SK-N-SH (cell line): ENCODE measurements around the gene TKT. TPM values are rescaled to one million over a fixed set of nuclear protein-coding genes. Genes with fewer than 3 reads are reported as not detected.

Source experiments
- CTCF ChIA-PET: fragments of 300-600, 350-600 bp; formaldehyde crosslinking; extraction: SDS; loops from one replicate; lab custom pipeline; 2021; lab: Yijun Ruan, JAX
- POLR2A ChIA-PET: fragments of 350-600 bp; sonication (Branson Sonifier 250); formaldehyde crosslinking; extraction: SDS; loops from one replicate; lab custom pipeline; 2020; ENCODE audit warnings: antibody characterized with exemption, inconsistent platforms; lab: Yijun Ruan, JAX
- DNase-seq: peaks from one replicate; pipeline ENCODE4 v3.0.0; 2012
- H2AFZ ChIP-seq: fragments of 200-600 bp; sonication (generic); 2 replicates; pipeline ENCODE4 v1.8.1; 2016; ENCODE audit warnings: antibody characterized with exemption, mild to moderate bottlenecking, low read depth
- H3F3A ChIP-seq: fragments of 200-600 bp; sonication (generic); replicated peaks from 2 replicates; pipeline ENCODE3; 2016; ENCODE audit warnings: antibody characterized with exemption, mild to moderate bottlenecking; ENCODE audit not compliant: insufficient read depth
- H3K27ac ChIP-seq, 2 experiments: fragments of 200-500 bp in 1 of 2; fragments of 200-600 bp in 1 of 2; sonication (Bioruptor generic) in 1 of 2; sonication (generic), shearing (Covaris generic) in 1 of 2; 2 replicates each; pipeline versions ENCODE4 v1.5.1 to v1.6.1; 2014 to 2016; ENCODE audit warnings: low read depth in 2 of 2, inconsistent platforms in 1 of 2, low read length in 1 of 2, mild to moderate bottlenecking in 1 of 2, mixed read lengths in 1 of 2
- H3K27me3 ChIP-seq: fragments of 200-600 bp; sonication (generic), shearing (Covaris generic); 2 replicates; pipeline ENCODE4 v1.6.1; 2016; ENCODE audit warnings: mixed run types; ENCODE audit not compliant: insufficient read depth
- H3K36me3 ChIP-seq, 2 experiments: fragments of 200-500 bp in 1 of 2; fragments of 200-600 bp in 1 of 2; sonication (Bioruptor generic) in 1 of 2; sonication (generic) in 1 of 2; replicated peaks in 1 of 2; 2 replicates each; pipeline versions ENCODE3 to v1.5.1; 2014 to 2016; ENCODE audit warnings: low read length in 1 of 2, mild to moderate bottlenecking in 1 of 2; ENCODE audit not compliant: insufficient read depth in 2 of 2, control insufficient read depth in 1 of 2
- H3K4me1 ChIP-seq, 2 experiments: fragments of 200-500 bp in 1 of 2; fragments of 200-600 bp in 1 of 2; sonication (Bioruptor generic) in 1 of 2; sonication (generic), shearing (Covaris generic) in 1 of 2; 2 replicates each; pipeline versions ENCODE4 v1.5.1 to v1.6.1; 2014 to 2016; ENCODE audit warnings: low read depth in 1 of 2, low read length in 1 of 2, mixed run types in 1 of 2; ENCODE audit not compliant: insufficient read depth in 2 of 2, control insufficient read depth in 1 of 2
- H3K4me2 ChIP-seq: fragments of 200-600 bp; sonication (generic), shearing (Covaris generic); 2 replicates; pipeline ENCODE4 v1.6.1; 2017; ENCODE audit warnings: mixed run types
- H3K4me3 ChIP-seq, 2 experiments: fragments of 200-500 bp in 1 of 2; fragments of 200-600 bp in 1 of 2; sonication (Bioruptor generic) in 1 of 2; sonication (generic), shearing (Covaris generic) in 1 of 2; 2 replicates each; pipeline versions ENCODE4 v1.5.1 to v1.8.1; 2014 to 2016; ENCODE audit warnings: low read depth in 2 of 2, inconsistent platforms in 1 of 2, low read length in 1 of 2, mild to moderate bottlenecking in 1 of 2, mixed read lengths in 1 of 2, moderate library complexity in 1 of 2
- H3K79me2 ChIP-seq: fragments of 200-600 bp; sonication (generic); 2 replicates; pipeline ENCODE4 v1.8.1; 2017; ENCODE audit warnings: mild to moderate bottlenecking; ENCODE audit not compliant: insufficient read depth
- H3K9ac ChIP-seq: fragments of 200-600 bp; sonication (generic); 2 replicates; pipeline ENCODE4 v1.6.1; 2017; ENCODE audit warnings: mixed run types
- H3K9me2 ChIP-seq: fragments of 200-600 bp; sonication (generic); 2 replicates; pipeline ENCODE4 v1.6.1; 2017; ENCODE audit warnings: mixed run types
- H3K9me3 ChIP-seq: fragments of 200-600 bp; sonication (generic); 2 replicates; pipeline ENCODE4 v1.6.1; 2017; ENCODE audit warnings: mixed run types, mild to moderate bottlenecking, moderate library complexity
- H4K20me1 ChIP-seq: fragments of 200-600 bp; sonication (generic); 2 replicates; pipeline ENCODE4 v1.6.1; 2017; ENCODE audit warnings: mild to moderate bottlenecking, mixed run types; ENCODE audit not compliant: insufficient read depth
- EZH2phosphoT487 ChIP-seq: fragments of 200-600 bp; sonication (generic); IDR thresholded peaks from 2 replicates; pipeline ENCODE4 v1.6.1; 2017; ENCODE audit warnings: low read depth, mixed run types, mild to moderate bottlenecking, antibody characterized with exemption, moderate library complexity, borderline replicate concordance
- FOXJ3 ChIP-seq: sonication (generic); formaldehyde crosslinking; IDR thresholded peaks from 2 replicates; pipeline ENCODE4 v1.5.1; 2020; ENCODE audit warnings: mild to moderate bottlenecking, missing genetic modification reagents
- FOXM1 ChIP-seq: IDR thresholded peaks from 2 replicates; pipeline ENCODE4 v1.4.0; 2012; ENCODE audit warnings: low read depth, mild to moderate bottlenecking
- GABPA ChIP-seq: IDR thresholded peaks from 2 replicates; pipeline ENCODE4 v1.4.0; 2012; ENCODE audit warnings: low read depth, mild to moderate bottlenecking
- GATA2 ChIP-seq: sonication (generic); formaldehyde crosslinking; IDR thresholded peaks from 2 replicates; pipeline ENCODE4 v1.5.0; 2020; ENCODE audit warnings: mild to moderate bottlenecking, missing genetic modification reagents
- IRF3 ChIP-seq: fragments of 150-350 bp; IDR thresholded peaks from 2 replicates; pipeline ENCODE4 v1.6.1; 2016; ENCODE audit warnings: mild to moderate bottlenecking, low read depth, low read length
- JUND ChIP-seq: IDR thresholded peaks from 2 replicates; pipeline ENCODE4 v1.4.0; 2012
- MAX ChIP-seq: IDR thresholded peaks from 2 replicates; pipeline ENCODE4 v1.4.0; 2012; ENCODE audit warnings: low read depth
- NFIC ChIP-seq: IDR thresholded peaks from 2 replicates; pipeline ENCODE4 v1.4.0; 2012; ENCODE audit warnings: borderline replicate concordance
- PBX3 ChIP-seq: IDR thresholded peaks from 2 replicates; pipeline ENCODE4; 2012
- RCOR1 ChIP-seq: fragments of 150-350 bp; IDR thresholded peaks from 2 replicates; pipeline ENCODE4 v1.6.1; 2017; ENCODE audit warnings: antibody characterized with exemption, low read length
- REST ChIP-seq: IDR thresholded peaks from 2 replicates; pipeline ENCODE4 v1.6.1; 2012; ENCODE audit warnings: mild to moderate bottlenecking, low read depth, low read length, moderate library complexity
- USF2 ChIP-seq: fragments of 150-350 bp; IDR thresholded peaks from 2 replicates; pipeline ENCODE4 v1.6.1; 2017; ENCODE audit warnings: antibody characterized with exemption, low read length, low read depth, borderline replicate concordance
- YY1 ChIP-seq: IDR thresholded peaks from 2 replicates; pipeline ENCODE4 v1.4.0; 2012; ENCODE audit warnings: low read depth, mild to moderate bottlenecking
- ZBTB33 ChIP-seq: IDR thresholded peaks from 2 replicates; pipeline ENCODE4 v1.4.0; 2012; ENCODE audit warnings: low read depth, borderline replicate concordance
- whole genome bisulfite sequencing: methylation state at CpG from one replicate; pipeline ENCODE4 v1.1.6; 2017; ENCODE audit warnings: low lambda C conversion rate; 5-methylcytosine and 5-hydroxymethylcytosine counted together
- polyA plus RNA-seq, 3 experiments: library from polyadenylated mRNA; depleted of rRNA; stranded (reverse); fragments of >200 nt; gene quantifications; 2 replicates each; pipeline ENCODE4 v1.2.3, GENCODE V29; 2012

TKT gene
- polyA plus RNA-seq, 1 of the 3 experiments (the other 2 are of a cell fraction), result 144 TPM

- Histone ChIP-seq H3K27me3 (no peaks in the 10 kb centered on the region), H2AFZ (no peak overlapping the region)
- TF ChIP-seq NFIC (no peak), YY1 (no peak)
- TF ChIP-seq, all 33 proteins: peak for 0
- Histone ChIP-seq H3K9ac (no peak overlapping the region), H3K36me3 (no peaks in the 10 kb centered on the region), H3K9me3 (no peaks in the 10 kb centered on the region), H3K4me2 (no peak overlapping the region), H3F3A (no peaks in the 10 kb centered on the region), H3K4me1 (peaks cover 0 to 1% of the 10 kb centered on the region in 2 experiments; a peak in 1 of 4 replicates), H4K20me1 (no peaks in the 10 kb centered on the region), H3K9me2 (no peaks in the 10 kb centered on the region), H3K27ac (no peak overlapping the region), H3K79me2 (no peaks in the 10 kb centered on the region), H3K4me3 (no peak overlapping the region)
- POLR2A ChIA-PET, result interaction anchor here (0.6 kb wide), 1 partner anchor 41 kb away, joined by 3 read pairs; no protein-coding TSS in a partner anchor
- CTCF ChIA-PET, result interaction anchor here (0.6 to 5.2 kb wide), 3 partner anchors 55 to 78 kb away, joined by 3 to 25 read pairs (median 4); no protein-coding TSS in a partner anchor
- no peak for DNase-seq
- 87% methylated on average over 3 of the region's 3 CpGs for WGBS
Observed at GRCh38 chr3:53189276-53189675, 66.5 kb downstream of the TKT start.

- CTCF ChIA-PET, result interaction anchor here (1.1 to 5.2 kb wide), 3 partner anchors 7 to 74 kb away, joined by 4 to 25 read pairs (median 10); no protein-coding TSS in a partner anchor
- DNase-seq, result no peak
- Histone ChIP-seq H3K27me3 (no peaks in the 10 kb centered on the region), H3K36me3 (no peaks in the 10 kb centered on the region), H3K9me3 (no peaks in the 10 kb centered on the region), H2AFZ (no peak overlapping the region), H3K27ac (no peak overlapping the region), H3F3A (no peaks in the 10 kb centered on the region), H3K9me2 (no peaks in the 10 kb centered on the region), H4K20me1 (no peaks in the 10 kb centered on the region), H3K79me2 (no peaks in the 10 kb centered on the region), H3K4me2 (no peak overlapping the region), H3K4me1 (no peaks in the 10 kb centered on the region)
- POLR2A ChIA-PET, result interaction anchor here (0.6 kb wide), 1 partner anchor 42 kb away, joined by 3 read pairs; no protein-coding TSS in a partner anchor
- TF ChIP-seq FOXM1, result no peak
- no peak for TF ChIP-seq GABPA
- no peak for TF ChIP-seq PBX3
- TF ChIP-seq FOXJ3 (CRISPR knock-in tag), result no peak
- TF ChIP-seq ZBTB33, result no peak
- TF ChIP-seq JUND, result no peak
- no peak for TF ChIP-seq USF2
- TF ChIP-seq MAX, result no peak
- TF ChIP-seq RCOR1, result no peak
- TF ChIP-seq GATA2 (CRISPR knock-in tag), result no peak
- no peak for TF ChIP-seq REST
- no peak for TF ChIP-seq IRF3
- no peak for TF ChIP-seq EZH2phosphoT487
- TF ChIP-seq, all 33 proteins: peak for 0
- Histone ChIP-seq H3K4me3 (no peak overlapping the region), H3K9ac (no peak overlapping the region)
- 96% methylated on average over 11 of the region's 13 CpGs for WGBS
Observed at GRCh38 chr3:53188720-53189119, 67.1 kb downstream of the TKT start.
